ENCODE measurements around the gene ADAP2.

- TF ChIP-seq CTCF (conservative IDR thresholded peaks at IDR 0.05; ENCODE audit: low read length), result no peak
- no peak for TF ChIP-seq EZH2phosphoT487 (IDR thresholded peaks at IDR 0.05; ENCODE audit: borderline replicate concordance, low read depth, low read length)
Measured at GRCh38 chr17:30920282-30920681, 1.5 kb upstream of the ADAP2 start.
